GM04504 (cell line): ENCODE data around the gene KRTAP5-3.
A peak's percentile ranks its signal among the peaks of the same experiment; 100 is the strongest.
"Not testable (repeated sequence)": the region's sequence is repeated elsewhere in the genome, so short reads cannot be mapped to it uniquely, and the experiment has no call there.

Experiments used
- DNase-seq: peaks from one replicate; pipeline ENCODE4 v3.0.0-alpha.2; 2012; ENCODE audit warnings: low read depth

Gene KRTAP5-3

DNA sequence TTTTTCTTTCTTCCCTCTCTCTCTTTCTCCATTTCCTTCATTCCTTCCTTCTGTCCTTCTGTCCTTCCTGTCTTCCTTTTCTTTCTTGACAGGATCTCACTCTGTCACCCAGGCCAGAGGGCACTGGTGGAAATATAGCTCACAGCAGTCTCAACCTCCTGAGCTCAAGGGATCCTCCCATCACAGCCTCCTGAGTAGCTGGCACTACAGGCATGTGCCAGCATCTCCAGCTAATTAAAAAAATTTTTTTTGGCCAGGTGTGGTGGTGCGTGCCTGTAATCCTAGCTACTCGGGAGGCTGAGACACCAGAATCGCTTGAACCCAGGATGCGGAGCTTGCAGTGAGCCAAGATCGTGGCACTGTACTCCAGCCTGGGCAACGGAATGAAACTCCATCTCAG, 31.4 kb downstream of the KRTAP5-3 start:
- no peak for DNase-seq

DNA sequence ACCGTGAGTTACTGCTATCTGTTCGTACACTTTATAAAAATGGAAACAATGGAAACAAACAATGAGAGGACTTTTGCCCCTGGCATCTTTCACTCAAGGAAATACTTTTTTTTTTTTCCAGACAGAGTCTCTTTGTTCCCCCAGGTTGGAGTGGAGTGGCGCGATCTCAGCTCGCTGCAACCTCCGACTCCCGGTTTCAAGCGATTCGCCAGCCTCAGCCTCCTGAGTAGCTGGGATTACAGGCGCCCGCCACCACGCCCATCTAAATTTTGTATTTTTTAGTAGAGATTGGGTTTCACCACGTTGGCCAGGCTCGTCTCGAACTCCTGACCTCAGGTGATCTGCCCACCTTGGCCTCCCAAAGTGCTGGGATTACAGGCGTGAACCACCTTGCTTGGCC, 32.5 kb downstream of the KRTAP5-3 start:
- not testable (repeated sequence) for DNase-seq

GRCh38 chr11:1574933-1575242, 33.4 kb downstream of the KRTAP5-3 start:
- no peak for DNase-seq

- no peak for DNase-seq
Observed at GRCh38 chr11:1574238-1574932, 33.9 kb downstream of the KRTAP5-3 start.

DNA sequence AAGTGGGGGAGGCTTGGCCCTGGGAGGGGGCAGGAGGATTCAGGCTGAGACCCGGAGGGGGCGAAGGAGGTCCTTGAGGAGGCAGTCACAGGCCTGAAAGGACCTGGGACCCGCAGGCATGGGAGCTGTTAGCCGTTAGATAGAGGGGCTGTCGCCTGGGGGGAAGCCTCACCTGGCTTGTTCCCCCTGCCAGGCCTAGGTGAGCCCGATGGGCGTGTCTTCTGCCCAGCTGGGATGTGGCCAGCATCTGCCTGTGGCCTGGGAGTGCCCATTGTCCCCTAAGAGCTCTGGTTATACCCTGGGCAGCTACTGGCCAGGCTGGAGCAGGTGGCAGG, 34.4 kb downstream of the KRTAP5-3 start:
- DNase-seq = no peak

- no peak for DNase-seq
Observed at GRCh38 chr11:1573077-1573902, 35.0 kb downstream of the KRTAP5-3 start.

DNA sequence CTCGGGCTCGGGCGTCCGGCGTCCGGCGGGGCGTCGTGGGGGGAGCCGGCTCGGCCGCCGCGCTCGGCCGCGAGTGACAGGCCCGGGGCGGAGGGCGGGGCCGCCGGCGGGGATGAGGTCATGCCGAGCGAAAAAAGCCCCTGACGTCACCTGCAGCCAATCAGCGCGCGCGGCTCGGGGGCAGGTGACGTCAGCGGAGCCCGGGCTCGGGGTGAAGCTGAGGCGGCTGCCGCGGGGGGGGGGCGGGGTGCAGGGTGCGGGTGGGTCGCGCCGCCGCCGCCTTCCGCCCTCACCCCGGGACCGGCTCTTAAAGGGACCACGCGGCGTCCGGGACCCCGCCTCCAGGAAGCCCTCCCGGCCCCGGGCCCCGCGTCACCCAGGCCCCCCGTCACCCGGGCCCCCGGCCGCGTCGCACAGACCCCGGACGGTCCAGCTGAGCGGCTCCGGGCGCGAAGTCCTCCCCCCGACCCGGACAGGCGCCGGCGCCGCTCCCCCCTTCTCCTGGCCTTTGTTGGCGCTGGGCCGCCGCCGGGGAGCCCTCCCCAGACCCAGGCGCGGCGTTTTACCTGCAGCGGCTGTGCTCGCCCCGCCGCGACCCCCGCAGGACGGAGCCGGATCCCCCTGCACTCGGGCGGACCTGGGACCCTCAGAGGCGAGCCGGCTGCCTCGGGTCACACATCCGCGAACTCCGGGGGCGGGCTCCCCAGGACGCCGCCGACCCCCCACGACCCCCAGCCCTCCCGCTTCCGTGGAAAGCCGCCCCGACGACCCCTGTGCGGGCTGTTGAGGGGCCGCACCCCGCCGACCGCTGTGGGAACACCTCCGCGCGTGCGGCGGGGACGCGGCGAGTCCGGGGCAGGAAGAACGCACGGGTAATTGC, 35.8 kb downstream of the KRTAP5-3 start, which contains the start of gene DUSP8:
DUSP8 (minus strand) TSS at position 75 of the 880 bp plus-strand sequence. CDS start 6,445 bp downstream, outside the sequence.
- DNase-seq = peak; percentile 56

GRCh38 chr11:1571760-1572196, 36.5 kb downstream of the KRTAP5-3 start:
- DNase-seq = no peak

DNA sequence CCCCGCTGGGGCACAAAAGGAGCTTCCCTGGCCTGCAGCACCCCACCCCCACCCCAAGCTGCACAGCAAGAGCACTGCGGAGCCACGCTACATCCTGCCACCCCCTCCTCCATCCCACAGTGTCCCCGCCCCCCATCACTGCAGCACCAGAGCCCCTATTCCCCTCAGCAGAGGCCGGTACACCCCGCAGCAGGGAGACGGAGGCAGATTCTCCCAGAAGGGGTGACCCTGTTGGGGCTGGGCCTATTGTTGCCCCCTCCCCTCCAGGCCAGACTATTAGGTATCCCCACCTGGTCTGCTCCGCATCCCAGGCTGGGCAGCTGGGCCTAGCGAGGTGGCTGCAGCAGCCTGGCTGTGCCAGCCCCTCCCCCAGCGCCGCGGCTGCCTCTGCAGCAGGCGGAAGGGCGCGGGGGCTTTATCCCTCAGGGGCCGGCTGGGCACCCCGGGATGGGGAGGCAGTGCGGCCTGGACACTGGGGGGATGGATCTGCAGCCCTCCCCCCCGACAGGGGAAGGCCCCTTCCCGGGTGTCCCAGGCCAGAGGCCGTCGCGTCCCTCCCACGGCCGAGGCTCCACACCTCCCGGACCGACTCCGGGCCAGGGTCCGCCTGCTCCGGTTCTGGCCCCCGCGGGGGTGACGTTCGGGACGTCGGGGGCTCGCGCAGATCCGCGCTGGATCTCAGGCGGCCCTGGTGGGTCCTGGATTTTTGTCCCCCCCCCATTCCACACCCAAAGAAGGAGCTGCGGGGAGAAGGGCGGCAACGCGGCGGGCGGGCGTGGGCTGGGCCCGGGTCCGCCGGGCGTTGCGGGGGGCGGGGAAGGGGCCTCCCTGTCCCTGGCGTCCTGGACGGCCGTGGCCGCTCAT, 37.1 kb downstream of the KRTAP5-3 start:
- DNase-seq = no peak

DNA sequence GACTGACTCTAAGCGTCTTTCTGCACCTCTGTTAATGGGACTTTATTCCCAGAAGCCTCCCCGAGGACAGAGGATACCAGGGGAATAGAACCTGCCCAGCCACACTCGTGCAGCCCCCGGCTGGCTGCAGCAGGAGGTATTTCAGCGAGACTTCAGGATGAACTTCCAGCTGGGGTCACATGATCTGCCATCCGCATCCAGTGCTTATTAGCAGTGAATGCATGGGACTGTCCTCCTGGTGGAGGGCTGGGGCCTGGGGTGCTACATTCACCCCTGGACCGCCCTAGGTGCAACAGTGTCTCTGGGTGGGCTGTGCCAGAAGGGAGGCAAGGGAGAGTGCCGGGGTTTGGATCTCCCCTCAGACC, 37.8 kb downstream of the KRTAP5-3 start:
- DNase-seq = no peak

GRCh38 chr11:1570001-1570453, 38.2 kb downstream of the KRTAP5-3 start:
- no peak for DNase-seq

GRCh38 chr11:1569251-1569780, 38.9 kb downstream of the KRTAP5-3 start:
- DNase-seq = no peak

DNA sequence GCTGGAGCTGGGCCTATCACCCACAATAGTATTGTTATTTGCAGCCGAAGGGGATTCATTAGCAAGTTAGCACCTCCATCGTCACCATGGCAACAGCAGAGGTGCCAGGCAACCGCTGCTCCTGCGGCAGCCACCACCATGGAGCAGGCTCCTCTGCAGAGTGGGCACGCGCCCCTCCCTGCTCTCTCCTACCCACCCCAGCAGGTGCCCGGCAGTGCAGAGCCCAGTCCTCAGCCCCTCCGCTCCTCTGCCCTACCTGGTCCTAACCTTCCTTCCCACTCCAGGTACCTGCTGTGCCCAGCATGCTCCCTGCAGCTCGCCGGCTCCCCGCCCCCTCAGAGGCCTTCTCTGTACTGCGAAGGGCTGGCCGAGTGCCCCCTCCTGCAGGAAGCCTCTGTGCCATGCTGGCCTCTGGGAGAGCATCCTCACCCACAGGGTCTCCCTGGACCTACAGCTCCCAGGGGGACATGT, 39.8 kb downstream of the KRTAP5-3 start:
- no peak for DNase-seq

GRCh38 chr11:1567721-1568100, 40.6 kb downstream of the KRTAP5-3 start:
- no peak for DNase-seq

- DNase-seq = no peak
Observed at GRCh38 chr11:1567052-1567720, 41.1 kb downstream of the KRTAP5-3 start.

- DNase-seq = no peak
Observed at GRCh38 chr11:1566381-1567051, 41.7 kb downstream of the KRTAP5-3 start.

DNA sequence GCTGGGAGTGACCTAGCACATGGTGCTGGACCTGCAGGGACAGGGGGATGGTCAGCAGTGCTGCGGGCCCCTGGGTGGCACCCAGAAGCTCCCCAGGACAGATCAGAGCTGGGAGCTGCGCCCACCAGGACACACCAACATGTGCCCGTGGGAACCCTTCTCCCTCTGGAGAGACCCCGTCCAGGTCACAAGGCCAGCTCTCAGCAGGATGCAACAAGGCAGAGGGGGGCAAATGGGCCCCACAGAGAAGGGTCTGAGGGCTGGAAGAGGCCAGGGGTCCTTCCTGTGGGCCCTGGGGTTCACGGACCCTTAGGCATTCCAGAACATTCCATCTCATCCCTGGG, 42.4 kb downstream of the KRTAP5-3 start:
- no peak for DNase-seq

- no peak for DNase-seq
Observed at GRCh38 chr11:1565173-1565903, 42.9 kb downstream of the KRTAP5-3 start.

- DNase-seq = no peak
Observed at GRCh38 chr11:1564535-1565172, 43.6 kb downstream of the KRTAP5-3 start.
